HG02588 (cell line): ENCODE measurements around the gene ASCL3.
"Not testable (repeated sequence)": the region's sequence is repeated elsewhere in the genome, so short reads cannot be mapped to it uniquely, and the experiment has no call there.

Experiments
- ATAC-seq: cut with Tn5 transposase; IDR thresholded peaks from one replicate; pipeline ENCODE4 v1.9.1; 2021; ENCODE audit warnings: mild to moderate bottlenecking, moderate library complexity; ENCODE audit not compliant: unreplicated experiment

The ASCL3 gene

GRCh38 chr11:8942518-8943066, at the start of gene ASCL3:
Gene ASCL3, minus strand, starts transcription at chr11:8943016. Its CDS starts 4,855 bp downstream, at chr11:8938161.
- ATAC-seq: no peak

- ATAC-seq: no peak
Observed at GRCh38 chr11:8989453-8989852, 46.6 kb upstream of the ASCL3 start.

GRCh38 chr11:8988329-8989234, 45.8 kb upstream of the ASCL3 start:
- no peak for ATAC-seq

- no peak for ATAC-seq
Observed at GRCh38 chr11:8987446-8987845, 44.6 kb upstream of the ASCL3 start.

- ATAC-seq: not testable (repeated sequence)
Observed at GRCh38 chr11:8986772-8987171, 44.0 kb upstream of the ASCL3 start.

- no peak for ATAC-seq
Observed at GRCh38 chr11:8985462-8985861, 42.6 kb upstream of the ASCL3 start.

- ATAC-seq: no peak
Observed at GRCh38 chr11:8983552-8983951, 40.7 kb upstream of the ASCL3 start.

GRCh38 chr11:8980485-8980884, 37.7 kb upstream of the ASCL3 start:
- no peak for ATAC-seq

GRCh38 chr11:8979365-8979764, 36.5 kb upstream of the ASCL3 start:
- not testable (repeated sequence) for ATAC-seq

GRCh38 chr11:8973121-8973520, 30.3 kb upstream of the ASCL3 start:
- ATAC-seq: no peak

- ATAC-seq: no peak
Observed at GRCh38 chr11:8971924-8972316, 29.1 kb upstream of the ASCL3 start.

- no peak for ATAC-seq
Observed at GRCh38 chr11:8971196-8971923, 28.5 kb upstream of the ASCL3 start.

GRCh38 chr11:8967184-8967583, 24.4 kb upstream of the ASCL3 start:
- no peak for ATAC-seq

GRCh38 chr11:8964324-8965320, 21.8 kb upstream of the ASCL3 start, which contains the start of gene TMEM9B:
Gene TMEM9B, minus strand, starts transcription at chr11:8964442. Its CDS starts 129 bp downstream, at chr11:8964313.
- ATAC-seq: peak; percentile 87

- peak; percentile 68 for ATAC-seq
Observed at GRCh38 chr11:8963569-8964323, 20.9 kb upstream of the ASCL3 start.

GRCh38 chr11:8962841-8963240, 20.0 kb upstream of the ASCL3 start:
- ATAC-seq: no peak

- no peak for ATAC-seq
Observed at GRCh38 chr11:8961401-8961800, 18.6 kb upstream of the ASCL3 start.

GRCh38 chr11:8959546-8960166, 16.8 kb upstream of the ASCL3 start:
- ATAC-seq: peak; percentile 36

GRCh38 chr11:8956860-8957259, 14.0 kb upstream of the ASCL3 start:
- ATAC-seq: no peak
